Vagina (tissue), 2 donors: Measurements from ENCODE around the gene P4HTM.

Experiments
- POLR2A ChIP-seq, 2 donors: fragments of 450-650 bp; IDR thresholded peaks; one replicate each; pipeline ENCODE4 v1.6.1; 2017; ENCODE audit warnings: antibody characterized with exemption in 2 of 2, mild to moderate bottlenecking in 2 of 2, moderate library complexity in 2 of 2
- POLR2AphosphoS5 ChIP-seq, 2 donors: sonication (generic); formaldehyde crosslinking; IDR thresholded peaks; one replicate each; pipeline ENCODE4 v1.9.0; 2017; ENCODE audit warnings: antibody characterized with exemption in 2 of 2, mild to moderate bottlenecking in 2 of 2, low read depth in 1 of 2; ENCODE audit not compliant: insufficient read depth in 1 of 2
- TF ChIP-seq, protein P1 (sequence below), 3 experiments: fragments of 450-650 bp in 2 of 3; fragments of 200-600 bp in 1 of 3; sonication (generic) in 1 of 3; IDR thresholded peaks; one replicate each; pipeline ENCODE4 v1.5.1; 2017 to 2019; ENCODE audit warnings: antibody characterized with exemption in 3 of 3, mild to moderate bottlenecking in 2 of 3, moderate library complexity in 2 of 3

DNA sequence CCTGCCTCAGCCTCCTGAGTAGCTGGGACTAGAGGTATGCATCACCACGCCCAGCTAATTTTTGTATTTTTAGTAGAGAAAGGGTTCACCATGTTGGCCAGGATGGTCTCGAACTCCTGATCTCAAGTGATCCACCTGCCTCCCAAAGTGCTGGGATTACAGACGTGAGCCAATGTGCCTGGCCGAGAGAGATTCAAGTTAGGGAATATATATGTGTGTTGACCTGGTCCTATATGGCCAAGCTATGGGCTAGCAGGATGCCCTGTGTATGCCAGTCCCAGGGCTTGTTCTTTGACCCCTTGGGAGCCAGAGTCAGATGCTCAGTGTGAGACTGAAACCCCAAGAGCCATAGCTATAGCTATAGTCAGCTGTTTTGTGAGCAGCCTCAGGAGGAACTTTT is 33.7 kb downstream of the P4HTM start:
- TF ChIP-seq, protein P1, sequence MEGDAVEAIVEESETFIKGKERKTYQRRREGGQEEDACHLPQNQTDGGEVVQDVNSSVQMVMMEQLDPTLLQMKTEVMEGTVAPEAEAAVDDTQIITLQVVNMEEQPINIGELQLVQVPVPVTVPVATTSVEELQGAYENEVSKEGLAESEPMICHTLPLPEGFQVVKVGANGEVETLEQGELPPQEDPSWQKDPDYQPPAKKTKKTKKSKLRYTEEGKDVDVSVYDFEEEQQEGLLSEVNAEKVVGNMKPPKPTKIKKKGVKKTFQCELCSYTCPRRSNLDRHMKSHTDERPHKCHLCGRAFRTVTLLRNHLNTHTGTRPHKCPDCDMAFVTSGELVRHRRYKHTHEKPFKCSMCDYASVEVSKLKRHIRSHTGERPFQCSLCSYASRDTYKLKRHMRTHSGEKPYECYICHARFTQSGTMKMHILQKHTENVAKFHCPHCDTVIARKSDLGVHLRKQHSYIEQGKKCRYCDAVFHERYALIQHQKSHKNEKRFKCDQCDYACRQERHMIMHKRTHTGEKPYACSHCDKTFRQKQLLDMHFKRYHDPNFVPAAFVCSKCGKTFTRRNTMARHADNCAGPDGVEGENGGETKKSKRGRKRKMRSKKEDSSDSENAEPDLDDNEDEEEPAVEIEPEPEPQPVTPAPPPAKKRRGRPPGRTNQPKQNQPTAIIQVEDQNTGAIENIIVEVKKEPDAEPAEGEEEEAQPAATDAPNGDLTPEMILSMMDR (IDR thresholded peaks at IDR 0.05): no peak
- no peak for TF ChIP-seq POLR2A (IDR thresholded peaks at IDR 0.05)
- no peak for TF ChIP-seq POLR2AphosphoS5 (IDR thresholded peaks at IDR 0.05; ENCODE audit: insufficient read depth in 1 of 2, low read depth in 1 of 2)
